GM04504 (cell line): ENCODE measurements around the gene SMURF2.

Source experiments
- DNase-seq: peaks from one replicate; pipeline ENCODE4 v3.0.0-alpha.2; 2012; ENCODE audit warnings: low read depth

SMURF2 gene

GRCh38 chr17:64502021-64502420, 160.1 kb downstream of the SMURF2 start:
- DNase-seq, result no peak

GRCh38 chr17:64500862-64501765, 161.0 kb downstream of the SMURF2 start:
- no peak for DNase-seq

- no peak for DNase-seq
Observed at GRCh38 chr17:64500487-64500859, 161.6 kb downstream of the SMURF2 start.

GRCh38 chr17:64499805-64500486, 162.2 kb downstream of the SMURF2 start:
- DNase-seq, result no peak

GRCh38 chr17:64498308-64499203, 163.6 kb downstream of the SMURF2 start:
- no peak for DNase-seq

DNA sequence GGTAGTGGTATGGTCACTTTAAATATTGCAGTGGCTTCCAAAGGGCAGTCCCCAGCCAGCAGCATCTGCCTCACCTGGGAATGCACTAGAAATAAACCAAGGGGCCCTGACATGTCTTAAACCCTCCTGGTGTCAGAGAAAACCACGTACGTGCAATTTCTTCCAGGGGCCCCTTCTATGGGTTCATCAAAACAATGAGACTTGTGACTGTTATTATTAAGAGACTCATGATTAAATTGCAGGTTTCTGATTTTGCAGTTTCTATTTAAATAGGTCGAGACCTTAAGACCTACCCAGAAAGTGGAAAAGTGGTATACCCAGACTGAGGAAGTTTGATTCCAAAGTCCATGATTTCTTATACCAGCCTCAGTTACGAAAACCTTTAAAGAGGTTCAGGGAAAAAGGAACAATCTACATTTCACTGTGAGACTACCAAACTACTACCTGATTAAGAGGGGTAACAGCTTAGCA, 164.5 kb downstream of the SMURF2 start:
- DNase-seq, result no peak

- peak; percentile 82 for DNase-seq
Observed at GRCh38 chr17:64496786-64497564, 165.1 kb downstream of the SMURF2 start, which contains the start of gene POLG2. Gene POLG2, minus strand, starts transcription at chr17:64497054. Its CDS starts 86 bp downstream, at chr17:64496968.

- no peak for DNase-seq
Observed at GRCh38 chr17:64496348-64496785, 165.7 kb downstream of the SMURF2 start.
